Activated gamma-delta T cell treated with Interleukin-2 at 50 U/mL for 16 hours (primary cell): ENCODE measurements around the gene KCNV2.

Source experiments
- DNase-seq: peaks from one replicate; pipeline ENCODE4 v3.0.0-alpha.2; 2020

Gene KCNV2

DNA sequence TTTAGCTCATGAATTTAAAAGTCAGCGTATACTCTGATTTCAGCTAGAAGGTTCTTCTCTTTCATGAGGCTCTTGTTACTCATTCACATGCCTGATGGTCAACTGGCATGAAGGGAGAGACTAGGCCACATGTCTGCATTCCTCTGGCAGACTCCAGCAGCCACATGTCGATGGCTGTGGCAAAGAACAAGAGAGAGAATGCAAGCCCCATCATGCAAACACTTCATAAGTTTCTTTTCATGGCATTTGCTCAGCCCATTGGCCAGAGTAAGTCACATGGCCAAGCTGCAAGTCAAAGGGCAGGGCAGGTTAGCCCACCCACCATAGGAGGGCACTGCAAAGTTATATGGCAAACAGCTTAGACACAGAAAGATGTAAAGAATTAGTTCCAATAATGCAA is 5.4 kb downstream of the KCNV2 start:
- DNase-seq, result no peak

DNA sequence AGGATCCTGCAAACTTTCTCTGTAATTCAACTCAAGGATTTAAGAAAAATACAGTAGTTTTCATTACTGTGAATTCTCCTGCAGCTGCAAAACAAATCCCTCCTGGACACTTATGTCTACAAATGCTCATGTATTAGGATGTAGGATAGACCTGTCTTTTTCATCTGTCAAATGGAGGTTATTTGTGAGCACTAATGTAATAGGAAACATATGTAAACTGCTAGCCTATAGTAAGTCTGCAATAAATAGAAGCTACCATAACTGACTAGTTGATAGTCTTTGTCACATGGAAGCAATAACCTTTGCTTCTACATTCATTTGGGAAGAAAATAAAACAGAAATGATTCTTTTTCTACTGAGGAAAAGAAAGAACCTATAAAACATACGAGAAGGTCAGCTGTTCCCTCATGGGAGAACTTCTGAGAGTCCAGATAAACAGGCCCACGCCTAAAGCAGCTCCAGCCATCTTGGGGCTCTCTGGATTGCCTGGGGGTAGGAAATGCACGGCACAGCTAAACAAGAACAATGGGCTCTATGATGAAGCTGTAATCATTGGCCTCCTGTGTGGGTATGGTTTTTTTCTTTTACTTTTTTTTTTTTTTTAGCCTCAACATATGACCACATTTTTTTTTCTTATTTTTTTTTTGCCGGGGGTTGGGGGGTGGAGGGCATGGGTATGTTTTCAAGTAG is 6.2 kb downstream of the KCNV2 start:
- DNase-seq, result no peak

DNA sequence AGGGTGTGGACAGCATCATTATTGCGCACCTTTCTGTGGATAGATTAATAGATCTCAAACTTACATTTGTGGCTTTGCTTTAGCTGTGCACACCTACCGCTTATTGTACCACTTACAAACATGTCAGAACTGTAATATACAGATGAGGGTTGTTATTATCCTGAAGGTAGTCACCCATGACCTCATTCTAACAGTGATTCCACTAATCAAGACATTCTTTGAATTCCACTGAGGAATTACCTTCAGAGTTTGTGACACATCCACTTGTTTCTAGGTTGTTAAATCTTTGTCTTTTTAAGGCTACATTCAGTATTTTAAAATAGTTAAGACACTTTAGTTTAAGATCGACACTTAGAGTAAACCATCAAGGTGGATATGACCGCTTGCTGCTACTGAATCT is 7.8 kb downstream of the KCNV2 start:
- DNase-seq, result no peak

DNA sequence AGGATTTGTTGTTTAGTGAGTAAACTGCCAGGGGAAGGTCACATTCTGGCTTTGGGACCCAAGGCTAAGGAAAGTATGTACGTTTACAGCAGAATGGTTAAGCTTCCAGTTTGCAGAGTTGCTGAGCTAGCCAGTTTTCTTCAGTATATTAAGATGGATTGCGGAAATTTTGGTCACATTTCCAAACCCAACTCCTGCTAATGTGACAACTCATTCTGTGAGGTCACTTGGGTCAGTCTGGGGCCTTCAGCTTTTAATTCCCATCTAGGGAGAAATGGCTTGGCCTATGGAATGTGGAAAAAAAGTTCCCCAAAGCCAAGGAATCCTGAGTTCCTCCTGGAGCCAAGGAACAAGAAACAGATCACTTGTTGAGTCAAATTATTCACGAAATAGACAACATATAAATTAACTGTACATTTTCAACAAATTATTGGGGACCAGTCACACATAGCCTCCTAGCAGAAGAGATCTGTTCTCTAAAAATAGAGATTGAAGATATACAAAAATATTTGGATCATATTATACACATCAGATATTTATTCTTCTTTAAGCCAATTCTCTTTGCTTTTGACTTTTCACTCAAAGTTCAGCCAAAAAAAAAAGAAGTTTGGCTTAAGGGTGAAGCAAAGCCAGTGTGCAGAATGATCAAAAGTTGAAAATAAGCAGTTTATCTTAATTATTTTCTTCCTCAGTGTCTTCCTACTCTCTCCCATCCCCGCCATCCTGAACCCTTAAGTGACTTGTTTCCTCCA is 8.8 kb downstream of the KCNV2 start:
- DNase-seq, result no peak

DNA sequence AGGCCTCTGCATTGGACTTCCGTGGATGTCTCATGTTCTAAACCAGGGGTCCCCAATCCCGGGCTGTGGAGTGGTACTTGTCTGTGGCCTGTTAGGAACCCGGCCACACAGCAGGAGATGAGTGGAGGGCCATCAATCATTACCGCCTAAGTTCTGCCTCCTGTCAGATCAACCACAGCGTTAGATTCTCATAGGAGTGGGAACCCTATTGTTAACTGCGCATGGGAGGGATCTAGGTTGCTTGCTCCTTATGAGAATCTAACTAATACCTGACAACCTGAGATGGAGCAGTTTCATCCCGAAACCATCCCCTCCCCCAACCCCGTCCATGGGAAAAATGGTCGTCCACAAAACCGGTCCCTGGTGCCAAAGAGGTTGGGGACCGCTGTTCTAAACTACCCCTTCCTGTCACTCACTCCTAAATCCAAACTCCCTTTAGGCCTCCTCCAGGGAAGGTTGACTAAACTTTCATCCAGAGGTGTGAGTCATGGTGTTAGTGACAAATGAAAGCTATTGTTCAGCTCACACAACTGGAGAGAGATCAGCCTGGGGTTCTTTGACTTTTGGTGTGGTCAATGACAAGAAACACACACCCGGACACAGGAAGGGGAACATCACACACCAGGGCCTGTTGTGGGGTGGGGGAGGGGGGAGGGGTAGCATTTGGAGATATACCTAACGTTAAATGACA is 9.5 kb downstream of the KCNV2 start:
- no peak for DNase-seq

DNA sequence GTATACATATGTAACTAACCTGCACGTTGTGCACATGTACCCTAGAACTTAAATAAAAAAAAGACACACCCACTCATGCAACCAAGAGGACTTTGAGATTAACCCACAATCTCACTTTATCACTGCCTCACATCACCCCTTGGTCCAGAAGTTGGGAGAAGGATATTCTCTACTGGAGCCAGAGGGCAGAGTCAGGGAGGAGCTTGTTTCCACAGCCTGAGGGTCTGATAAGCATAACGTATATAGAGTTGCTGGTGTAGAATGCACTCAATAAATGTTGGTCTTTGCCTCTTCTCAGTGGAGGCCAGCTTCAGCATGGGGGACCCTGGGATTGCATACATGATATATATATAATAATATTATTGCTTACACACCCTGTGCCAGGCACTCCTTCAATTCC is 10.1 kb downstream of the KCNV2 start:
- no peak for DNase-seq

DNA sequence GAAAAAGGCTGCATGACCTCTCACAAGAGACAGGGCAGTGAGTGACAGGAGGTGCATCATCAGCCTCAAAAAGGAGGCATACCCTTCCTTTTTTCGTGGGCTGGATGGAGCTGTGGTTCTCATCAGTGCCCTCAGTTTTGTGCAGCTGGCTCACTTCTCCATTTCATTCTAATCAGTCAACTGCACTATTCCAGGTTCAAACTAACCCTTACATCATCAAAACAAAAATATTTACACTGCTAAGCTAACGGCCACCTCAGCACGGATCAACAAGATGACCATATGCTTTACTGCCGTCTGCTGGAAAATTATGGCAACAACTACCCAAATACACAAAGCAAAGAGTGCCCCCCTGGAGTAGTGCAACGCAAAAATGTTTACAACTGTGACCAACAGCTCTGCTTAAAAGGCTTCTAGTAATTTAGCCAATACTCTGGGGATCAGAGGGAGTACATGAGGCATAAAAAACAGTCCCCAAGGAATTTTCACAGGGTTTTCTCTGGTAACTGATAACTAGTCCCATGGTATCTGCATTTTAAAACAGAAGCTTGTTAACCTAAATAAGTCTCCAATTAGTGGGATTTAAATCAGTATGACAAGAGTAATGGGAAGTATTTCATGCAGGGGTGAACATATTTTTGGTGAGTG is 10.8 kb downstream of the KCNV2 start:
- no peak for DNase-seq

DNA sequence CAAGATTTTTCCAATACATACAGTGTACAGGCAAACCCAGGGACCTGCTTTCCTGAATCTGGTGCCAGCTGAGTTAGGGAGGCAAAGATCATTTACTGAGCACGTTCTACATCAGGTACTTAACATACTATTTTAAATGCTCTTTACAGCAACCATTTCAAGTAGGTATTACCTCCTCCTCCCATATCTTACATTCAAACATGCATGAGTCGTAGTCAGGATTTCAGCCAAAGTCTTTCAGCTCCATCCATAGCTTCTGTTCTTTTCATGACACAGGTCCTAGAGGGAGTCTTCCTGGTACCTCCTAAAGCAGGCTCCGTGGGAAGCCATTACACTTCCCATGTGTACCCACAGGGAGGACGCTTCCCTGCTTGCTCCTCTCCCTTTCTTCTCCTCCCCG is 11.7 kb downstream of the KCNV2 start:
- DNase-seq, result no peak

DNA sequence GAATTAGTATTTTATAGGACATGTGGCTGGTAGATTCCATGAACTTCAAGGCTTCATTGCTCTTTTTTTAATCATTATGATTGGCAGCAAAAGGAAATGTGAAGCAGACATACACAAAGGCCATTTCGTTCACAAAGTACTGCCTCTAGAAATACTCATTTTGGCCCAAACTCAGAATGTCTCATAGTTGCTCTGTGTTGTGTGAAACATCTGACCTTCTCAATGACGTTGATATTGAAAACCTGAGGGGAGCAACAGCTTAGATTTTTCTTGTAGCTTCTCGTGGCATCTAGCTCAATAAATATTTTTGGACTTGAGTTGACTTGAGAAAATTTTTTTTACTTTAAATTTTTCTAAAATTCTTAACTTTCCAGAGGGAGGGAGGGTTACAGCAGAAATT is 12.4 kb downstream of the KCNV2 start:
- DNase-seq, result no peak

DNA sequence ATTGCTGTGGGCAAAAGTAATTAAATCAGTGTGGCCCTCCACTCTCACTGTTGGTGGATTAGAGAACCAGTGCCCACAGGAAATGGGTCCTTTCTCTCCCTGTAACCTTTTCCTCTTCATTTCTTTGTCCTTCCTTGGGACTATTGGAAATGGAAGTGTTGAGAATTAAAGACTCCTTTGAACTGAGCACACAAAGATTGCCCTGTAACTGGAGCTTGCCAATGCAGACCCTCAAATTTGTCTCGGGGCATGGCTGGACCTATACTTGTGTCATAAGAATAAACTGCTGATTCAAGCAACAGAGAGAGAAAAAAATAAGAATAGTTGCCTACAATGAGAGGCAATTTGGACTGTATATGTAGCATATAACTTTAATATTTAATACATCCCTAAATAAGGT is 13.7 kb downstream of the KCNV2 start:
- DNase-seq, result no peak

DNA sequence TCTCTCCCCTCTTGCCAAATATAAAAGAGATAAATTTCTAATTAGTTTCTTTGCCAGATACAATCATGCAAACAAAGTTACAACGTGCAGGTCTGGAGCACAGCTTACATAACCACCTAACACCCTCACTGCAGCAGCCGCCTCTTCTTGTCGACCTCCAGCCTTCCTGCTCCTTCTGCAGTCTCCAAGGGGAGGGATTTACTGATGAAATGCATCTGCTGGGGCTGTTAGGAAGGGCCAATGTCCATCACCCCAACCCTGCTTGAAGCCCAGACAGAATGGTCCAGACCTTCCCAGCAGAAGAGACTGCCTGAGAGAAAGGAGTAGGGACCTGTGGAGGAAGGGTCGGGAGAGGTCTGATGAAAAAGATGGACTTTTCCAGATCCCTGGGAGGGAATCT is 15.2 kb downstream of the KCNV2 start:
- DNase-seq, result no peak

DNA sequence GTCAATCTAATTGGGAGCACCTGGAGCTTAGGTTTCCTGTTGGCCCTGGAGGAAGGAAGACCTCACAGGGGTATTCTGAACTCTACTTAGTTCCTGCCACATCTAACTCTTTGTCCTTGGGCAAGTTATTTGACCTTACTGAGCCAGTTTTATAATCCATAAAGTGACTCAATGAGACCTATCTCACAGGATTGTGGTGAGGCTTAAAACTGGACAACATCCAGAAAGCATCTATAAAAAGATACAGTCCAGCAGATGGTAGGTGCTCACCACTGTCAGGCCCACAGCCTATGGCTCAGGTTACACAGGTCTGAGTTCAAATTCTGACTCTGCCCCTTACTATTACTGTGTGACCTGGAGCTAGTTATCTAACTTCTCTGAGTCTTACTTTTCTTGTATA is 23.3 kb downstream of the KCNV2 start:
- no peak for DNase-seq

DNA sequence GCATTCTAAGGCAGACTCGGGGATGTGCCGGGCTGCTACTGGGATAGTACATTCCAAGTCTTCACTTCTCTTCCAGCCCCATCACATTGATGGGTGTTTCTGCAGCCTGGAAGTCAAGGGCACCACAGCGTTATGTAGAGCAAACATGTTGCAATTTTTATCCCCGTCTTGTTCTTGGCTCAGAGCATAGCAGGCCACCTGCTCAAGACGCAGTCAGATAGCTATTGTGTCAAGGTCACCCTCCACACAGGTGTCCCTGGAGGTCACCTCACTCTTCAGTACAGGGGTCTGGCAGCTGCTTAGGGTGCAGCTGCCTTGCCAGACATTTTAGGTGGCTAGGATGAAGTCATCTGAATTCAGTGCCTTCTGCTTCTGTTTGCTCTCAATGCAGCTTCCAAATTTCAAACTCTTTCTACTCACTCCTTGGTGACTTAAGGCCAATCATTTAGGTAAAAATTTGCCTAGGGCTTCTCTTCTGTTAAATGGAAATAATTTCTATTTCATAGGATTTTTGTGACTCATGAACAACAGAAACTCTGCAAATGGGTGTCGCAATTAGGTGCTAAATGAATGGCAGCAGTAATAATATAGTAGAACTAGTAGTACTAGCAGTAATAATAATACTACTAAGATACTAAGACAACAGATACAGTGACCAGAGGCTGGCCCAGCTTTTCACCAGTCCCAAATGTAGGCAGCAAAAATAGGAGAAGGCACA is 24.3 kb downstream of the KCNV2 start:
- no peak for DNase-seq

DNA sequence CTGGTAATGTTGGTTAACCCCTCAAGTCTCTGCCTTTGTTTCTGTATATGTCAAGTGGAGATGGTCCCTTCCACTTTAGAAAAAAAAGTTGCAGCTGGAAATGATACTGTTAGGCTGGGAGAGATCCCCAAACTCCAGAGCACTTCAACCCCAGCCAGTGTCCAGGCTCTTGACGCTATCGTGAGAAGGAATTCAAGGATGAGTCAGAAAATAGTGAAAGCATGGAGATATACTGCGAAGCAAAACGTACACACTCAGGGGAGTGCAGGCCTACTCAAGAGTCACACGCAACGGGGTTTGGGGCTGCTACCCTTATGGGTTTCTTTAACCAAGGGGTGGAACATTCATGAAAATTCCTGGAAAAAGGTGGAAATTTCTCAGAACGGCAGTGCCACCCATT is 24.9 kb downstream of the KCNV2 start:
- DNase-seq, result no peak

DNA sequence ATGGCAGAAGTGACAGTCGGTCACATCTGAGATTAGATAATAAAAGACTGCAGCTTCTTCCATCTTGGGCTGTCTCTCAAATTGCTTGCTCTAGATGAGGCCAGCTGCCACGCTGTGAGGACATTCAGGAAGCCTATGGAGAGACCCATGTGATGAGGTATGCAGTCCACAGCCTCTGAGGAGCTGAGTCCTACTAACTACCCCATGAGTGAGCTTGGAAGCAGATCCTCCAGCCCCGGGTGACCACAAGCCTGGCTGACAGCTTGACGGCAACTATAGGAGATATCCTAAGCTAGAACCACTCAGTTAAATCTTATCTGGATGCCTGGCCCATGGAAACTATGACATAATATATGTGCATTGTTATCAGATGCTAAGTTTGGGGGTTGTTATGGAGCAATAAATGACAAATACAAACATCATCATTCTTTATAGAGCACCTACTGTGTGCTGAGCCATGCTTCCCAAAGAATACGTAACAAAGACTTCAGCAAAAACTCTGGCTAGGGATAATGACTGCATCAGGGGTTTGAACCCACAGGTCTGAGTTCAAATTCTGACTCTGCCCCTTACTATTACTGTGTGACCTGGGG is 26.7 kb downstream of the KCNV2 start:
- no peak for DNase-seq

DNA sequence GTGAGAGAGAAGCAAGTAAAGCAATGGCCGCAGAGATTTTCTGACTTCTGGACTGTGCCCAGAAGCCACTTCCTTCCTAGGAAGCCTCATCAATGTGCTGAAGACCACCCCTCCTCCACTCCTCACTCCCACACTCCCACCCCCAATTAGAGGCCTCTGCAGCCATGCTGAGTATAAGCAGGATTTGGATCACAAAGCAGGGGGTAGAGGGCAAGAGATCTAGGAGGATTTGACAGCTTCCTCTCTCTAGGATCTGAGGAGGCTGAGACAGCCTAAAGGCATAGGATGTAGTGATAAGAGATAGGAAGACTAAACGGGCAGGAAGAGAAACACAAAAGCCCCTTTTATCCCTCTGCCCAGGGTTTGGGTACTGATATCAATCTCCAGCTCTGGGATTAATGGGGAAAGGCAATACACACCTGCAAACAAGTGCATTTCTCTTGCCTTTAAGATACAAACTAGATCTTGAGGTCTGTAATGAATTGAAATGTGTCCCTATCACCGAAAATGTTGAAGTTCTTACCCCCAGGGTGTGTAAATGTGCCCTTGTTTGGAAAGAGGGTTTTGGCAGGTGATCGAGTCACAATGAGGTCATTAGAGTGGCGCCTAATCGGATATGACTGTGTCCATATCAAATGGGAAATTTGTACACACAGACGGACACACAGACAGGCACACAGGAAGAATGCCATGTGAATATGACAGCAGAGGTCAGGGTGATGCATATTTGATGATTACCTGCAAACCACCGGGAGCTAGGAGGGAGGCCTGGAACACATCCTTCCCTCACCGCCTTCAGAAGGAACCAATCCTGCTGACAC is 28.5 kb downstream of the KCNV2 start:
- no peak for DNase-seq

DNA sequence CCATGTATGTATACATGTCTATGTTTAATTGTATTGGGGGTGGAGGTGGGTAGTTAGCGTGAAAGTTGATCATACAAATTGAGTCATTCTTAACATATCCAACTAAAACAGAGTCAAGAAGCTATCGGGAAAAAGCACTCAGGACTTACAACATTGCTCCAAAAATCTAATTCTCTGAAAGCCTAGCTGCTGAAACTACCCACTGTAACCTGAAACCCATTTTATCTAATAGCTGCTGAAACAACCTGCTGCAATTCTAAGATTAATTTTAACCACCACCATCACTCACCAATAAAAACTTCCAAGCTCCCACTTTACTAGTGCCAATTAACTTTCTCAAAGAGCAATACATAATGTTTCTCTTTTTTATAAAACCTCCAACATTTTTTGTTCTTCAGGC is 32.2 kb downstream of the KCNV2 start:
- no peak for DNase-seq

DNA sequence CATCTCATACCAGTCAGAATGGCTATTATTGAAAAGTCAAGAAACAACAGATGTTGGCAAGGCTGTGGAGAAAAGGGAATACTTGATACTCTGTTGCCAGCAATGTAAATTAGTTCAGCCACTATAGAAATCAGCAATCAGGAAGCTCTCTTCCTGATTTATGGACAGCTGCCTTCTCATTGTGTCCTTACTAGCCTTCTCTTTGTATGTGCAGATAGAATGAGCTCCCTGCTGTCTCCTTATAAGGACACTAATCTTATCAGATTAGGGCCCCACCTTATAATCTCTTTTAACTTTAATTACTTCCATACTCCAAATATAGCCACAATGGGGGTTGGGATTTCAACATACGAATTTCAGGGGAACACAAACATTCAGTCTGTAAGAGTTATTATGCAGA is 38.0 kb downstream of the KCNV2 start:
- no peak for DNase-seq

DNA sequence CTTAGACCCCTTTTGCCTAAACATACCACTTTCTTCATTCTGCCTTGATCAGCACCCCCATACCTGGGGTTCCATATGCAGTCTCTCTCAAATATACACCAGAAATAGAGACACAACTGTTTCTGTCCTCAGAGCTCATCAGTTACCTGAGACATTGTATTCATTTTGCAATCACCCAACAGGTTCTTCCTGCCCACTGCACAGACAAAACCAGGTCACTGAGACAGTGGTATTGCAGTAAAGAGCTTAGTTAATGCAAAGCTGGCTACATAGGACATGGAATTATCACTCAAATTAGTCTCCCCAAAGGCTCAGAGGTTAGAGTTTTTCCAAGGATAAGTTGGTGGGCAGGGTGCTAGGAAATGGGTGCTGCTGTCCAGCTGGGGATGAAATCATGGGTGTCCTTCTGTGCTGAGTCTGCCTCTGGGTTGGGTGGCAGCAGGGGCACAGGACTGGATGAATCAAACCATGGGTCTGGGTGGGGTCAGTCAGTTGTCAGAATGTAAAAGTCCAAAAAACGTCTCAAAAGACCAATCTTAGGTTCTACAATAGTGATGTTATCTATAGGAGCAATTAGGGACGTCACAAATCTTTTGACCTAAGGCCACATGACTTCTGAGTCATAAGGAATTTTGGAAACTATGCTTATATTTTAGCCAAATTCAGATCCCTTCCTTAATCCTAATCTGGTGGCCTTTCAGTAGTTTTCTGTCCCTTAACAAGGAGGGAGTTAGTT is 41.0 kb downstream of the KCNV2 start:
- no peak for DNase-seq

DNA sequence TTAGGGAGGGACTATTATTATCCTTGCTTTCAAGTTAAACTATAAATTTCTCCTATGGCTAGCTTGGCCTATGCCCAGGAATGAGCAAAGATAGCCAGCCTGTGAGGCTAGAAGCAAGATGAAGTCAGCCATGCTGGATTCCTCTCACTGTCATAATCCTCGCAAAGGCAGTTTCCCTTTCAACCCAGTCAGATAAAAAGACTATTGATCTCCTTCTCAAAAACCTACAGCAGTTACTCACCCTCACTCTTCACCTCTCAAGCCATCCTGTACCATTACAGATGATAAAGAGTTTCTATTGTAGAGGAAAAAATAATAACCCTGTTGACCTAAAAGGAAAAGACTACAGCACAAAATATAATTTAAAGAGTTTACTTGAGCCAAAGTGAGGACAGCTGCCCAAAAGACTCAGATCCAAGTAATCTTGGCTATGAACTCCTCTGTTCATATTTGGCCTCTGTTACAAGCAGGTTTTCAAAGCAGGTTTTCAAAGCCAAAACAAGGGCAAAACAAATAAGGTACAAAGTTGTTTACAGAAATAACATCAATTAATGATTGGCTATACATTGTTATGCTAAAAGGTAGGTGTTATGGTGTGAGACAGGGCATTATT is 41.7 kb downstream of the KCNV2 start:
- DNase-seq, result no peak

DNA sequence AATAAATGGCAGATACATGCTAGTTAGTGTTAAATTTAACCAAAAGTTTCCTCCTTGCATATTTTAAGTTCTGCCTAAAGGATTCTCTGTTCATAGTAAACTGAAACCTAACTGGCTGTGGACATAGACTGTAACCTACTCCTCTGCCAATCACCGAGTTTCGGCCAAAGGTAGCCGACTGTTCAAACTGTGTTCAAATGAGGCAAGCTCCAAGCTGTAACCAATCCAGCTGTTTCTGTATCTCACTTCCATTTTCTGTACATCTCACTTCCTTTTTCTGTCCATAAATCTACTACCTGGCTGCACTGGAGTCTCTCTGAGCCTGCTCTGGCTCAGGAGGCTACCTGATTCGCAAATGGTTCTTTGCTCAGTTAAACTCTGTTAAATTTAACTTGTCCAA is 44.1 kb downstream of the KCNV2 start:
- no peak for DNase-seq
